Ishikawa (cell line): ENCODE results near the gene DONSON.

ENCODE experiments used
- CEBPB ChIP-seq: IDR thresholded peaks from 2 replicates; pipeline ENCODE4 v1.6.1; 2012
- CREB1 ChIP-seq: IDR thresholded peaks from 2 replicates; pipeline ENCODE4 v1.6.1; 2012; ENCODE audit warnings: low read depth
- NFIC ChIP-seq: IDR thresholded peaks from 2 replicates; pipeline ENCODE4 v1.6.1; 2012
- RAD21 ChIP-seq: IDR thresholded peaks from 2 replicates; pipeline ENCODE4 v1.6.1; 2012; ENCODE audit warnings: low read depth
- ZBTB7A ChIP-seq: IDR thresholded peaks from 2 replicates; pipeline ENCODE4 v1.6.1; 2012; ENCODE audit warnings: low read depth
- TF ChIP-seq, protein P1 (sequence below): IDR thresholded peaks from 2 replicates; pipeline ENCODE4 v1.6.1; 2012; ENCODE audit warnings: low read depth, mild to moderate bottlenecking

DNA sequence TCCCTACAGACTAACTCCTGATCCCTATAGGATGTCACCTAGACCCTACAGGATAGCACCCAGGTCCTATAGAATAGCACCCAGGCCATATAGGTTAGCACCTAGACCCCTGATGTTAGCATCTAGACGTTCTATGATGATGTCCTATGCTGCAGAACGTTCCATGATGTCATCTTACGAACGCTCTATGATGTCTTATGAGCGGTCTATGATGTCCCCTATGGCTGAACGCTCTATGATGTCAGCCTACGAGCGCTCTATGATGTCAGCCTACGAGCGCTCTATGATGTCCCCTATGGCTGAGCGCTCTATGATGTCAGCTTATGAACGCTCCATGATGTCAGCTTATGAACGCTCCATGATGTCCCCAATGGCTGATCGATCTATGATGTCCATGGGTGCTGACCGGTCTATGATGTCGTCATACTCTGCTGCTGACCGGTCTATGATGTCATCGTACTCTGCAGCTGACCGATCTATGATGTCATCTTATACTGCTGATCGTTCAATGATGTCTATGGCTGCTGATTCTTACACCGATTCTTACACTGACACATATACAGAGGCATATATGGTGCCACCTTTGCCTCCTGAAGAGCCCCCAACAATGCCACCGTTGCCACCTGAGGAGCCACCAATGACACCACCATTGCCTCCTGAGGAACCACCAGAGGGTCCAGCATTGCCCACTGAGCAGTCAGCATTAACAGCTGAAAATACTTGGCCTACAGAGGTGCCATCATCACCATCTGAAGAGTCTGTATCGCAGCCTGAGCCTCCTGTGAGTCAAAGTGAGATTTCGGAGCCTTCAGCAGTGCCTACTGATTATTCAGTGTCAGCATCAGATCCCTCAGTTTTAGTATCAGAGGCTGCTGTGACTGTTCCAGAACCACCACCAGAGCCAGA is 36.1 kb downstream of the DONSON start:
- TF ChIP-seq CEBPB = no peak
- TF ChIP-seq RAD21 = no peak
- TF ChIP-seq, protein P1, sequence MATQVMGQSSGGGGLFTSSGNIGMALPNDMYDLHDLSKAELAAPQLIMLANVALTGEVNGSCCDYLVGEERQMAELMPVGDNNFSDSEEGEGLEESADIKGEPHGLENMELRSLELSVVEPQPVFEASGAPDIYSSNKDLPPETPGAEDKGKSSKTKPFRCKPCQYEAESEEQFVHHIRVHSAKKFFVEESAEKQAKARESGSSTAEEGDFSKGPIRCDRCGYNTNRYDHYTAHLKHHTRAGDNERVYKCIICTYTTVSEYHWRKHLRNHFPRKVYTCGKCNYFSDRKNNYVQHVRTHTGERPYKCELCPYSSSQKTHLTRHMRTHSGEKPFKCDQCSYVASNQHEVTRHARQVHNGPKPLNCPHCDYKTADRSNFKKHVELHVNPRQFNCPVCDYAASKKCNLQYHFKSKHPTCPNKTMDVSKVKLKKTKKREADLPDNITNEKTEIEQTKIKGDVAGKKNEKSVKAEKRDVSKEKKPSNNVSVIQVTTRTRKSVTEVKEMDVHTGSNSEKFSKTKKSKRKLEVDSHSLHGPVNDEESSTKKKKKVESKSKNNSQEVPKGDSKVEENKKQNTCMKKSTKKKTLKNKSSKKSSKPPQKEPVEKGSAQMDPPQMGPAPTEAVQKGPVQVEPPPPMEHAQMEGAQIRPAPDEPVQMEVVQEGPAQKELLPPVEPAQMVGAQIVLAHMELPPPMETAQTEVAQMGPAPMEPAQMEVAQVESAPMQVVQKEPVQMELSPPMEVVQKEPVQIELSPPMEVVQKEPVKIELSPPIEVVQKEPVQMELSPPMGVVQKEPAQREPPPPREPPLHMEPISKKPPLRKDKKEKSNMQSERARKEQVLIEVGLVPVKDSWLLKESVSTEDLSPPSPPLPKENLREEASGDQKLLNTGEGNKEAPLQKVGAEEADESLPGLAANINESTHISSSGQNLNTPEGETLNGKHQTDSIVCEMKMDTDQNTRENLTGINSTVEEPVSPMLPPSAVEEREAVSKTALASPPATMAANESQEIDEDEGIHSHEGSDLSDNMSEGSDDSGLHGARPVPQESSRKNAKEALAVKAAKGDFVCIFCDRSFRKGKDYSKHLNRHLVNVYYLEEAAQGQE = no peak
- TF ChIP-seq ZBTB7A = no peak
- no peak for TF ChIP-seq NFIC
- peak; percentile 56; the same call in 1 of the 2 replicates for TF ChIP-seq CREB1
